GM12878 (cell line): ENCODE measurements around the gene GLG1. TPM values are rescaled to one million over a fixed set of nuclear protein-coding genes. Genes with fewer than 3 reads are reported as not detected.

Experiments used
- ATAC-seq: fragments of 200-7000 bp; cut with Tn5 transposase; 3 replicates; pipeline ENCODE4 v1.9.1; 2020; ENCODE audit warnings: mild to moderate bottlenecking, moderate library complexity
- BruUV-seq: library from RNA; stranded (reverse); fragments of 400-500 nt; replicated peaks from 2 replicates; lab custom pipeline; 2021; lab: Mats Ljungman, UMichigan
- CTCF ChIA-PET: fragments of 300-600 bp; sonication (Branson Sonifier 250); formaldehyde crosslinking; extraction: SDS; loops from one replicate; lab custom pipeline; 2021; ENCODE audit warnings: inconsistent platforms; lab: Yijun Ruan, JAX
- POLR2A ChIA-PET: fragments of 350-600 bp; formaldehyde crosslinking; extraction: SDS; loops from one replicate; lab custom pipeline; 2021; ENCODE audit warnings: inconsistent platforms; lab: Charles Lee
- RAD21 ChIA-PET: fragments of 300-600 bp; sonication (Branson Sonifier 250); formaldehyde crosslinking; loops from one replicate; lab custom pipeline; 2023; ENCODE audit warnings: antibody characterized with exemption; ENCODE audit not compliant: unreplicated experiment; lab: Charles Lee
- SMC1A ChIA-PET: fragments of 300-600 bp; sonication (Branson Sonifier 250); formaldehyde crosslinking; loops from one replicate; lab custom pipeline; 2023; ENCODE audit not compliant: unreplicated experiment, uncharacterized antibody; lab: Charles Lee
- DNase-seq: peaks from one replicate; pipeline ENCODE4 v3.0.0-alpha.2; 2011; ENCODE audit warnings: low read depth, low spot score
- FAIRE-seq: peaks from 3 replicates; lab custom pipeline; 2011; peaks lifted over from hg19 to GRCh38; lab: Jason Lieb, UNC
- H2AFZ ChIP-seq: 2 replicates; pipeline ENCODE4 v1.6.0; 2011; ENCODE audit warnings: low read depth, low read length, control low read depth; ENCODE audit not compliant: control insufficient read depth
- H3K27ac ChIP-seq: 2 replicates; pipeline ENCODE4 v1.5.1; 2011; ENCODE audit warnings: control low read depth; ENCODE audit not compliant: control insufficient read depth, insufficient read depth
- H3K27me3 ChIP-seq, 2 experiments: replicated peaks in 1 of 2; 2 replicates each; pipeline versions ENCODE4 v1.6.0 to v1.6.1; 2011; ENCODE audit warnings: low read length in 1 of 2; ENCODE audit not compliant: control insufficient read depth in 2 of 2, insufficient read depth in 2 of 2
- H3K36me3 ChIP-seq, 2 experiments: 2 replicates each; pipeline ENCODE4 v1.5.1; 2011; ENCODE audit warnings: low read length in 1 of 2; ENCODE audit not compliant: control insufficient read depth in 2 of 2, insufficient read depth in 2 of 2
- H3K4me1 ChIP-seq: 2 replicates; pipeline ENCODE4 v1.6.1; 2011; ENCODE audit warnings: mild to moderate bottlenecking, low read length, moderate library complexity, mixed read lengths; ENCODE audit not compliant: control insufficient read depth, insufficient read depth
- H3K4me2 ChIP-seq: 2 replicates; pipeline ENCODE4 v1.6.0; 2011; ENCODE audit warnings: control low read depth; ENCODE audit not compliant: control insufficient read depth, insufficient read depth
- H3K4me3 ChIP-seq: fragments of 200-600 bp; sonication (generic); 2 replicates; pipeline ENCODE4 v1.5.1; 2016
- H3K79me2 ChIP-seq: 2 replicates; pipeline ENCODE4 v1.6.0; 2011; ENCODE audit warnings: low read length; ENCODE audit not compliant: control insufficient read depth, insufficient read depth
- H3K9ac ChIP-seq: 2 replicates; pipeline ENCODE4 v1.8.0; 2011; ENCODE audit warnings: low read length, control low read depth, mixed read lengths; ENCODE audit not compliant: control insufficient read depth, insufficient read depth
- H3K9me3 ChIP-seq: replicated peaks from 3 replicates; pipeline ENCODE4 v1.5.1; 2011; ENCODE audit warnings: mild to moderate bottlenecking, low read length; ENCODE audit not compliant: control insufficient read depth, insufficient read depth
- H4K20me1 ChIP-seq: 2 replicates; pipeline ENCODE4 v1.6.0; 2011; ENCODE audit not compliant: control insufficient read depth, insufficient read depth
- CREM ChIP-seq: IDR thresholded peaks from 2 replicates; pipeline ENCODE4 v1.6.1; 2014; ENCODE audit warnings: antibody characterized with exemption, low read depth
- EGR1 ChIP-seq, 2 experiments: IDR thresholded peaks; 1 replicate in 1 of 2; 2 replicates in 1 of 2; pipeline ENCODE4 v1.6.1; 2011 to 2012; ENCODE audit warnings: low read depth in 2 of 2, low read length in 2 of 2, borderline replicate concordance in 1 of 2, mild to moderate bottlenecking in 1 of 2, moderate library complexity in 1 of 2
- HDAC2 ChIP-seq: fragments of 200-600 bp; sonication (generic); IDR thresholded peaks from 2 replicates; pipeline ENCODE4 v1.6.1; 2017
- IRF3 ChIP-seq: fragments of 450-650 bp; IDR thresholded peaks from 2 replicates; pipeline ENCODE4 v1.6.1; 2014; ENCODE audit warnings: mild to moderate bottlenecking
- PML ChIP-seq: IDR thresholded peaks from 2 replicates; pipeline ENCODE4 v1.6.1; 2012; ENCODE audit warnings: low read length, inconsistent platforms
- SP1 ChIP-seq: IDR thresholded peaks from one replicate; pipeline ENCODE4 v1.6.1; 2011; ENCODE audit warnings: low read depth, low read length
- SPI1 ChIP-seq: IDR thresholded peaks from 2 replicates; pipeline ENCODE4 v1.6.1; 2011; ENCODE audit warnings: low read depth, mild to moderate bottlenecking, low read length, moderate library complexity, borderline replicate concordance; ENCODE audit not compliant: insufficient read depth
- SREBF2 ChIP-seq: IDR thresholded peaks from 2 replicates; pipeline ENCODE4 v1.6.1; 2012; ENCODE audit warnings: mild to moderate bottlenecking, low read length
- WRNIP1 ChIP-seq: IDR thresholded peaks from 2 replicates; pipeline ENCODE4 v1.6.1; 2011; ENCODE audit warnings: low read depth, low read length, improper control_type of control experiment, borderline replicate concordance
- WGBS: methylation state at CpG from one replicate; pipeline ENCODE4 v1.1.6; 2016; ENCODE audit warnings: low lambda C conversion rate; ENCODE audit not compliant: insufficient replicate concordance, insufficient coverage; ENCODE audit errors: missing lambda C conversion rate; 5-methylcytosine and 5-hydroxymethylcytosine counted together
- in situ Hi-C: fragments of 300-500 bp; cut with MboI; formaldehyde crosslinking; loops from 9 replicates; pipeline ENCODE4 v1.14.3; 2018; ENCODE audit warnings: mixed read lengths
- intact Hi-C: fragments of 100-400 bp; cut with micrococcal nuclease; formaldehyde crosslinking; loops from one replicate; pipeline ENCODE4 v1.14.2; 2022; ENCODE audit not compliant: unreplicated experiment
- polyA plus RNA-seq, 11 experiments: library from polyadenylated mRNA; depleted of rRNA in 4 of 11; unstranded in 6 of 11; stranded (reverse) in 5 of 11; fragments of >200 nt; fragmentation: Nextera tagmentation in 4 of 11; fragmentation: Illumina TruSeq in 1 of 11; extraction: Ambion mirVana in 4 of 11; extraction: Trizol in 1 of 11; gene quantifications; 1 replicate in 1 of 11; 2 replicates in 10 of 11; pipeline versions ENCODE4 v1.2.1 to v1.2.3, GENCODE V29; 2011 to 2016; ENCODE audit warnings: inconsistent platforms in 2 of 11, missing spikeins in 2 of 11, low read depth in 1 of 11
- total RNA-seq, 4 experiments: library from RNA; depleted of rRNA in 3 of 4; stranded (reverse); fragments of >200 nt in 3 of 4; fragmentation: Illumina TruSeq in 1 of 4; extraction: Trizol in 1 of 4; gene quantifications; 2 replicates each; pipeline versions ENCODE4 v1.2.1 to v1.2.3, GENCODE V29; 2013 to 2021

The GLG1 gene
- total and polyA plus RNA-seq, 10 of the 15 experiments (the other 5 are each of a cell fraction or from before 2014, with no cell fraction given) = 7.6 to 49.4 (median 28.2) TPM

DNA sequence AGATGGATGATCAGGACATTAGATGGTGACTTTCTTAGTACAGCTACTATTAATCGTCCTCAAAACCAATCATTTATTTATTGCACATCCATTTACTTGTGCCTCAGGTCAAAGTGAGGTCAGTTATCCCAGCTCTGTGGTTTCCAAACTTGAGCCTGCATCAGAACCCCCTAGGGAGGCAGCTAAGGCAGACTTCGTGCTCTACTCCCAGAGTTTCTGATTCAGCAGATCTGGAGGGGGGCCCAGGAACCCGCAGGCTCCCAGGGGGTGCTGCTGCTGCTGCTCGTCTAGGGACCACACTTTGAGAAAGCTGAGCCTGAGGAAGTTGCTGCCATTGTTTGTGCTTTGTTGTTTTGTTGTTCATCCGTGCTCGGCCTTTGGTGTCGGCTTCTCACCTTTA is 141.6 kb downstream of the GLG1 start:
- no TSS peak for BruUV-seq
- H3K4me2 ChIP-seq = no peak overlapping the region
- H3K4me3 ChIP-seq = no peak overlapping the region
- no peak for FAIRE-seq
- peaks cover 8 to 47% of the 10 kb centered on the region in 2 experiments; a peak in 3 of 4 replicates for H3K36me3 ChIP-seq
- no peaks in the 10 kb centered on the region for H3K9me3 ChIP-seq
- POLR2A ChIA-PET = interaction anchor here (0.6 kb wide), 2 partner anchors 92 to 1194 kb away, joined by 3 to 4 read pairs; no protein-coding TSS in a partner anchor
- RAD21 ChIA-PET = interaction anchor here (1.0 kb wide), 1 partner anchor 9 kb away, joined by 3 read pairs; no protein-coding TSS in a partner anchor
- CTCF ChIA-PET = interaction anchor here (0.9 to 1.1 kb wide), 2 partner anchors 10 to 186 kb away, joined by 3 read pairs; no protein-coding TSS in a partner anchor
- no peak overlapping the region for H2AFZ ChIP-seq
- H3K9ac ChIP-seq = no peak overlapping the region
- no peaks in the 10 kb centered on the region for H3K79me2 ChIP-seq
- WGBS = 82% methylated on average over 7 of the region's 7 CpGs
- peaks cover 19% of the 10 kb centered on the region for H3K4me1 ChIP-seq
- H3K27ac ChIP-seq = no peak overlapping the region
- H4K20me1 ChIP-seq = no peaks in the 10 kb centered on the region; the same call in 1 of the 2 replicates
- H3K27me3 ChIP-seq = no peaks in the 10 kb centered on the region
- no peak for DNase-seq
- intact Hi-C loops = no loop called here
- TF ChIP-seq IRF3 = no peak
- no peak for TF ChIP-seq SREBF2
- no peak for TF ChIP-seq WRNIP1
- TF ChIP-seq PML = no peak
- no peak for TF ChIP-seq SP1
- no peak for TF ChIP-seq HDAC2
- no peak for TF ChIP-seq CREM
- TF ChIP-seq EGR1 (IDR thresholded peaks at IDR 0.05; ENCODE audit: borderline replicate concordance in 1 of 2, low read depth in 2 of 2, low read length in 2 of 2) = no peak
- no peak for TF ChIP-seq SPI1
- SMC1A ChIA-PET = interaction anchor here (0.9 to 1.3 kb wide), 3 partner anchors 11 to 157 kb away, joined by 3 to 4 read pairs (median 4); no protein-coding TSS in a partner anchor
- no peak for ATAC-seq
- in situ Hi-C loops = no loop called here
